ENCODE data around the gene SH2B3.
A peak's percentile ranks its signal among the peaks of the same experiment; 100 is the strongest.
"Not testable (repeated sequence)": the region's sequence is repeated elsewhere in the genome, so short reads cannot be mapped to it uniquely, and the experiment has no call there.

SH2B3 gene

DNA sequence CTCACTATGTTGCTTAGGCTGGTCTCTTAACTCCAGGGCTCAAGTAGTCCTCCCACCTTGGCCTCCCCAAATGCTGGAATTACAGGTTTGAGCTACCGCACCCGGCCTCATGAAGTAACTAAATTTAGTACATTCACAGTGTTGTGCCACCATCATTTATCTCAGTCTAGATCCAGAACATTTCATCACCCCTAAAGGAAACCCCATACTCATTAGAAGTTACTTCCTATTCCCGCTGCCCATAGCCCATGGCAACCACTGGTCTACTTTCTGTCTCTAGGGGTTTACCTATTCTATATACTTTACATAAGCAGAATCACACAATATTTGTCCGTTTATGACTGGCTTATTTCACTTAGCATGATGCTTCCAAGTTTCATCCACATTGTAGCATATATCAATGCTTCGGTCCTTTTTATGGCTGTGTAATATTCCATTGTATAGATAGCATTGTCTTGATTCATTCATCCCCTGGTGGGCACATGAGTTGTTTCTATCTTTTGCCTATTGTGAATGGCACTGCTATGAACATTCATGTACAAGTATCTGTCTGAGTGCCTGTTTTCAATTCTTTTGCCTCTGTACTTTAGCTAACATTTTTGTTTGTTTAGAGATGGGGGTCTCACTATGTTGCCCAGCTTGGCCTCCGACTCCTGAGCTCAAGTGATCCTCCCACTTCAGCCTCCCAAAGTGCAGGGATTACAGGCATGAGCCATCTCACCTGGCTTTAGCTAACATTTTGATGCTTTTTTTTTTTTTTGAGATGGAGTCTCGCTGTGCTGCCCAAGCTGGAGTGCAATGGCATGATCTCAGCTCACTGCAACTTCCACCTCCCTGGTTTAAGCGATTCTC is 10.2 kb upstream of the SH2B3 start:
- Mint-ChIP-seq H3K27me3 (no peaks in the 10 kb centered on the region), H3K27ac (no peak overlapping the region), H3K36me3 (ENCODE audit: insufficient read depth) (no peaks in the 10 kb centered on the region), H3K9me3 (no peaks in the 10 kb centered on the region), H3K4me3 (no peak overlapping the region), H3K4me1 (ENCODE audit: low read depth in 2 of 2) (peaks cover 4 to 13% of the 10 kb centered on the region in 2 donors)
- no peak for ATAC-seq (replicated peaks)
- no peak for DNase-seq

DNA sequence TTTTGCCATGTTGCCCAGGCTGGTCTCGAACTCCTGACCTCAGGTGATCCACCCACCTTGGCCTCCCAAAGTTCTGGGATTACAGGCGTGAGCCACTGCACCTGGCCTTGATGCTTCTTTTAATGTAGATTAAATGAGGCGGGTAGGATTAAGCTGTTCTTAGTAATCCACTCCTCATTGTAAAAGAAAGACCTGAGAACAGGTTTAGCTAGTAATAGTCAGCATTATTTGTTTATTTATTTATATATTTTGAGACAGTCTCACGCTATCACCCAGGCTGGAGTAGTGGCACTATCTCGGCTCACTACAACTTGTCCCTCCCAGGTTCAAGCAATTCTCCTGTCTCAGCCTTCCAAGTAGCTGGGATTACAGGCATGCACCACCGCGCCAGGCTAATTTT is 9.5 kb upstream of the SH2B3 start:
- not testable (repeated sequence) for H3K36me3 Mint-ChIP-seq (ENCODE audit: insufficient read depth); H3K4me3 Mint-ChIP-seq; H3K27ac Mint-ChIP-seq; H3K27me3 Mint-ChIP-seq; ATAC-seq (replicated peaks); H3K9me3 Mint-ChIP-seq; DNase-seq
- peaks cover 4 to 16% of the 10 kb centered on the region in 2 donors for H3K4me1 Mint-ChIP-seq (ENCODE audit: low read depth in 2 of 2)

DNA sequence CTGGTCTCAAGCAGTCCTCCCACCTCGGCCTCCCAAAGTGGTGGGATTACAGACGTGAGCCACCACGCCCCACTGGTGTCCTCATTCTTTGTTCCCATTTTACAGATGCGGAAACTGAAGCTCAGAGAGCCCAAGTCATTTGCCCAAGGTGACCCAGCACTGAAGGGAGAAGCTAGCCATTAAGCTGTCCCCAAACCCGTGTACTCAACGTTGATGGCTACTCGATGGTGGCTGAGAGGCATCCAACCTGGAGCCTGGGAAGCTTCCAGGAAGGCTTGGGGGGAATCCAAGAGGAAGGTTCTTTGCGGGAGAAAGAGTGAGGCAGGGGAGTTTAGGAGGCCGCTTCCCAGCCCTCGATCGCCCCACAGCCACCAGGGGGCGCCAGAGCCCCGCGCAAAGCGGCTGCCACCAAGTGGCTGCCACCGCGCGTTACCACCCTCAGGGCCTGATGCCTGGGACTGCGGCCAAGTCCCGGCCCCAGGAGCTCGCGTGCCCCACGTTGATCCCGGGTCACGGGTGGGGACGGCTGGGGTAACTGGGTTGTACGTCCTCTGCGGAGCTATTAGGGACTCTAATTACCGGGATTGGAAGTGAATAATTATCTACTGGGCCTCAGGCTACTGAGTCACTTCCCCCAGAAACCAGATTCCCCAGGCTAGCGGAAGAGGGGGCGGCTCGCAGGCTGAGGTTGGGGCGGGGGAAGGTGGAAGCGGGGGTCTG is 8.8 kb upstream of the SH2B3 start:
- Mint-ChIP-seq H3K27ac (peak overlapping the region; percentile 75 to 79), H3K4me3 (peak overlapping the region; percentile 81 to 85), H3K9me3 (no peaks in the 10 kb centered on the region), H3K4me1 (ENCODE audit: low read depth in 2 of 2) (peaks cover 4 to 16% of the 10 kb centered on the region in 2 donors), H3K36me3 (ENCODE audit: insufficient read depth) (peaks cover 4% of the 10 kb centered on the region), H3K27me3 (no peaks in the 10 kb centered on the region)
- peak; percentile 86 to 88 (median 87) for DNase-seq
- ATAC-seq (replicated peaks), result peak; percentile 95

DNA sequence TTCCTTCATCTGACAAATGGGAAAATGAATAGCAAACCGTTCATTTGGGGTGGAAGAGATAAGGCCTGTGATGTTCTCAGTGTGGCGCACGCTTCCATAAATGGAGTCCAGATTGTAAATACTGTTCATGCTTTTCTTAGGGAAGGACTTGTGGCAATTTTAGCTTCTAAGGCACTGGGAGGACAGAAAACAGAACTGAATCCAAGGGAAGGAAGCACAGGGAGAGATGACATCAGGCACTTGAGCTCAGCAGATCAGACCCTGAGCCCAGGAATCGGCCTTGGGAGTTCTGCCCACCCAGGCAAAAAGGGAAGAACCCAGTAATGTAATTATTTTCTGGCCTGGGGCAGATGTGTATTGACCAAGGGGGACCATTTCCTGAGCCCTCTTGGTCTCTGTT is 7.2 kb upstream of the SH2B3 start:
- H3K27ac Mint-ChIP-seq, result no peak overlapping the region
- no peak for ATAC-seq (replicated peaks)
- peaks cover 13 to 24% of the 10 kb centered on the region in 2 donors for H3K4me1 Mint-ChIP-seq (ENCODE audit: low read depth in 2 of 2)
- H3K27me3 Mint-ChIP-seq, result no peaks in the 10 kb centered on the region
- H3K4me3 Mint-ChIP-seq, result no peak overlapping the region
- DNase-seq, result no peak
- H3K36me3 Mint-ChIP-seq (ENCODE audit: insufficient read depth), result peaks cover 14% of the 10 kb centered on the region
- no peaks in the 10 kb centered on the region for H3K9me3 Mint-ChIP-seq

DNA sequence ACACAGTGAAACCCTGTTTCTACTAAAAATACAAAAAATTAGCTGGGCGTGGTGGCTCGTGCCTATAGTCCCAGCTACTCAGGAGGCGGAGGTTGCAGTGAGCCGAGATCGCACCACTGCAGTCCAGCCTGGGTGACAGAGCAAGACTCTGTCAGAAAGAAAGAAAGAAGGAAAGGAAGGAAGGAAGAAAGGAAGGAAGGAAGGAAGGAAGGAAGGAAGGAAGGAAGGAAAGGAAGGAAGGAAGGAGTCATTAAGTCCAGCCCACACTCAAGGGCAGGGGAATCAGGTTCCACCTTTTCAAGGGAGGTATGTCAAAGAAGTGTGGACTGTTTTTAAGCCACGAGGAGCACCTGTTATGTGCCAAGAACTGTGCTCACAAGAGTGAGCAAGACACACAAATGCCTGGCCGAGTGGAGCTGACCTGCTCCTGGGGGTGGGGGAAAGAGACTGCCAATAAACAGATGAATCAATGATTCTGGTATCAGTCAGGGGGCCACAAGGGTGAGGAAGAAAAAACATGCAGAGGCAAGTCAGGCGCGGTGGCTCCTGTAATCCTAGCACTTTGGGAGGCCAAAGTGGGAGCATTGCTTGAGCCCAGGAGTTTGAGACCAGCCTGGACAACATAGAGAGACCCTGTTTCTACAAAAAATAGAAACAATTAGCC is 5.8 kb upstream of the SH2B3 start:
- not testable (repeated sequence) for H3K4me3 Mint-ChIP-seq; ATAC-seq (replicated peaks); H3K27me3 Mint-ChIP-seq; H3K9me3 Mint-ChIP-seq; DNase-seq
- H3K4me1 Mint-ChIP-seq (ENCODE audit: low read depth in 2 of 2), result peaks cover 27 to 37% of the 10 kb centered on the region in 2 donors
- peak overlapping the region in 1 of 2 donors; percentile 72 for H3K27ac Mint-ChIP-seq
- H3K36me3 Mint-ChIP-seq (ENCODE audit: insufficient read depth), result peaks cover 20% of the 10 kb centered on the region

DNA sequence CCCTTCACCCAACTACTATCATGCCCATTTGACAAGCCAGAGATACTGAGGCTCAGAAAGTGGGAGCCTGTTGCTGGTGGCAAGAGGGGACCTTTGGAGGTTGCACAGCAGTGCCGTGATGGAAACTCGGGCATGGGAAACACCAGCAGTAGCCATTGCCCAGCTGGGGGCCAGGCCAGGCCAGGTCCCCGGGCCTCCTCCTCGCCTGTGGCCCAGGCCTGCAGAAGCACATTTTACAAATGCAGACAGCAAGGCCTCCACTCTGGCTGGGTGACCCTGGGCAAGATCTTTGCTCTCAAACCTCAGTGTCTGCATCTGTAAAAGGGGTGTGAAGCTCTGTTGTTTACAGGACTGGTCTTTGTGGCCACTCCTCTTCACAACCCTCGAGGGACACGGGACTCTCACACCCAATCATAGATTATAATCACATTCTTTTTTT is 4.5 kb upstream of the SH2B3 start:
- DNase-seq (no peak), ATAC-seq (replicated peaks) (no peak)
- H3K27me3 Mint-ChIP-seq, result no peaks in the 10 kb centered on the region
- H3K27ac Mint-ChIP-seq, result peak overlapping the region in 1 of 2 donors; percentile 72
- H3K36me3 Mint-ChIP-seq (ENCODE audit: insufficient read depth), result peaks cover 23% of the 10 kb centered on the region
- H3K4me3 Mint-ChIP-seq, result no peak overlapping the region
- peaks cover 31 to 38% of the 10 kb centered on the region in 2 donors for H3K4me1 Mint-ChIP-seq (ENCODE audit: low read depth in 2 of 2)
- no peaks in the 10 kb centered on the region for H3K9me3 Mint-ChIP-seq

DNA sequence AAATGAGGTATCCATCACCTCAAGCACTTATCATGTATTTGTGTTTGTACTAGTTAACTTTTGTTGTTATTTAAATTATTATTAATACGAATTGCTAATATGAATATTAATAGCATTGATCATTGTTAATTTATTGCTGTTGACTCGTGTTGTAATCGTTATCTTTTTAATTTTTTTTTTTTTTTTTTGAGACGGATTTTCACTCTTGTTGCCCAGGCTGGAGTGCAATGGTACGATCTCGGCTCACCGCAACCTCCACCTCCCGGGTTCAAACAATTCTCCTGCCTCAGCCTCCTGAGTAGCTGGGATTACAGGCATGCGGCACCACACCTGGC is 3.3 kb upstream of the SH2B3 start:
- not testable (repeated sequence) for DNase-seq; H3K27me3 Mint-ChIP-seq; H3K9me3 Mint-ChIP-seq; ATAC-seq (replicated peaks); H3K27ac Mint-ChIP-seq
- Mint-ChIP-seq H3K4me1 (ENCODE audit: low read depth in 2 of 2) (peaks cover 34 to 36% of the 10 kb centered on the region in 2 donors), H3K4me3 (peak overlapping the region; percentile 87 to 94), H3K36me3 (ENCODE audit: insufficient read depth) (peaks cover 32% of the 10 kb centered on the region)

DNA sequence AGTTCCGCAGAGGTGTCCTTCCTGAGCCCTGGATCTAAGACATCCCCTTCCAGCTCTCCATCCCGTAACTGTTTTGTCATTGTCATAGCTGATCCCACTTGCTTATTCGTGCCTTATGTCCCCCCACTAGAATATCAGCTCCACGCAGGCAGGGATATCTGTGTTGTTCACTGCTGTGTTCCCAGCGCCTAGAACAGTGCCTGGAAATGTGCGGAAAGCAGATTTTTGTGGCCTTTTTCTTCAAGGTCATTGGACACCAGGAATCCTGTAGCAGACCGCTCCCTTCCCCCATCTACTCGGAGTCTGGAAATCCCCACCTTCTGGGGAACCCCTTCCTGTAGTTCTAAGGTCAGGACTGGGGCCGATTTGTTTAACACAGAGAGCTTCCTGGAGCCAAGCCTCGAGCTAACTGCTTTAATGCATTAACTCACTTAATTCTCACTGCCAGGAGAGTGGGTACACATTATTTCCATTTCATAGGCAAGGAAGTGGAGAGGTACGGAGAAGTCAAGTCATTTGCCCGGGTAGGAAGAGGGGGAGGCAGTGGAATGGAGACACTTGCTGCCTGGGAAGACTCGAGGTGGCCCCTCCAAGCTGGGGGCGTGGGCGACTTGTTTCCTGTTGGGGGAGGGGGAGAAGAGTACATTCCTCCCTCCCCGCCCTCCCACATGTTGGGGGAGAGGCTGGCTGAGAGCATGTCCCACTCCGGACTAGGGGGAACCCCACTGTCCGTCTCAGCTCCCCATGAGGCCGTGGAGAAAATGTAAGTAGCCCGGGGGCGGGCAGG is 1.2 kb upstream of the SH2B3 start:
- ATAC-seq (replicated peaks) (no peak), DNase-seq (no peak)
- Mint-ChIP-seq H3K9me3 (no peaks in the 10 kb centered on the region), H3K27me3 (no peaks in the 10 kb centered on the region), H3K36me3 (ENCODE audit: insufficient read depth) (peaks cover 41% of the 10 kb centered on the region), H3K4me1 (ENCODE audit: low read depth in 2 of 2) (peaks cover 52 to 54% of the 10 kb centered on the region in 2 donors), H3K27ac (peak overlapping the region; percentile 84 to 95), H3K4me3 (peak overlapping the region; percentile 87 to 94)

DNA sequence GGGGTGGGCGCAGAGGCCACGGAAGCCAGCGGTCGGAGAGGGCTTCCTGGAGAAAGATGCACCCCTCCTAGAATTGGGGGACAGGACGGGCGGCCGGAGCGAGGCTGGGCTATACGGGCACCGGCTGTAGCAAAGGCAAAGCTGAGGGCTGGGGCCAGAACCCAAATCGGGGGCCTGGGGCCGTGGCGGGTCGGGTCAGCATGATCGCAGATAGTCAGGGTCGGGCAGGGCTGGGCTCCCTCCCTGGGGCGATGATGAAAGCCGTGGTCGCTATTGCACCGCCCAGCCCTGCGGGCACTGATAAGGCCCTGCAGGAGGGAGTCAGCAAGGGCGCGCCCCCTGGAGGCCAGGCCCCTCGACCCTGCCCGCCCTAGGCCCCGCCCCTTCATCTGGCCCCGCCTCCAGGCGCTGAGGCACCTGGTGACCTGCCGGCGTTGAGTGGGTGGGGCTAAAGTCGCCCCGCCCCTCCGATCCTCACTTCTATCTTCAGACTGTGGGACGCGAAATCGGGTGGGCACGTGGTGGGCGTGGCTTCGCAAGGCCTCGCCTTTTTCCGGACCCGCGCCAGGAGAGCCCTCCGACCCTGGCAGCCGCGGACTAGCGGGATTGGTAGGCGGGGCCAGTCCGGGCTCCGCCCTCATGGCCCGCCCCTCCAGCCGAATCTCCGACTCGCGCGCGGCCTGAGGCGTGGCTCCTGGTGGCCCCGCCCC is 419 bp upstream of the SH2B3 start:
- peak overlapping the region; percentile 87 to 94 for H3K4me3 Mint-ChIP-seq
- H3K4me1 Mint-ChIP-seq (ENCODE audit: low read depth in 2 of 2), result peaks cover 57 to 58% of the 10 kb centered on the region in 2 donors
- H3K9me3 Mint-ChIP-seq, result no peaks in the 10 kb centered on the region
- DNase-seq, result peak; percentile 96 to 98 (median 97)
- ATAC-seq (replicated peaks), result peak; percentile 64
- H3K36me3 Mint-ChIP-seq (ENCODE audit: insufficient read depth), result peaks cover 44% of the 10 kb centered on the region
- H3K27me3 Mint-ChIP-seq, result no peaks in the 10 kb centered on the region
- H3K27ac Mint-ChIP-seq, result peak overlapping the region; percentile 84 to 95

DNA sequence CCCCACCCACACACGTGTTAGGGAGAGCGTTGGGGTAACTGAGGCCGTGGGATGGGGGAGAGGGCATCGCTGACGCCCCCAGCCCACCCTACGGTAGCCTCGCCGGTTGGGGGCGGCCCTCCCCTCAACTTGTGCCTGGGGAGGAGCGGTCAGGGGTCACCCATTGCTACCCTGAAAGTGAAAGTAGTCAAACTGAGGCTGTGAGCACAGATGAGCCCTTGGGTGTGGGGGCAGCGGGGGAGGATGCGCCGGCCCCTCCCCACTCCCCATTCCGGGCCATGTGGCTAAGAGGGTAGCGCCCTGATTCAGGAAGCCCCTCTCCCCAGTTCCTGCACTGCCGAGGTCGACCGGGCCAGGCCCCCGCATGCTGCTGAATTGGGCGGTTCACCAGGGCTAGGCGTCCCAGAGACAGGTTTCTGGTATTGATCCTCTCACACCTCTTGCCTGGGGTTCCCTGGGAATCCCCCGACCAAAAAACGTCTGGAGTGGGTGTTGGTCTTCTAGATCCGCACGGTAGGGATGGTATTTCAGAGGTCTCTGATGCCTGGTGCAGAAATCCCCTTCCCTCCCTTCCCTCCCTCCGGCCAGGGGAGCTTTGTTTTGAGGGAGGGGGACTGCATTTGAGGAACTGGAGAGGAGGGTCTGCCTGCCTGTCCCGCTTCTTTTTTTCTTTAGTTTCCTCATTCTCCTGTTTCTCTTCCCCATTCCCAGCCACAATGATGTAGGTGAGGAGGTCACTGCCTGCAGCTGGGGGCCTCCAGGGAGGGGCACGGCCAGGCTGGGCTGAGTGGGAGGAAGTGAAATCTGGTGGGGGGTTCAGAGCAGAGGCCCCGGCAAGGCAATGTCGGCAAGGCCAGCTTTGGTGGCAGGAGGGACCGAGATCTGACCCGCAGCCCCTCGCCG is 1.0 kb downstream of the SH2B3 start:
- Mint-ChIP-seq H3K36me3 (ENCODE audit: insufficient read depth) (peaks cover 40% of the 10 kb centered on the region), H3K27me3 (no peaks in the 10 kb centered on the region), H3K4me3 (peak overlapping the region; percentile 87 to 92), H3K4me1 (ENCODE audit: low read depth in 2 of 2) (peaks cover 60 to 69% of the 10 kb centered on the region in 2 donors), H3K9me3 (no peaks in the 10 kb centered on the region), H3K27ac (peak overlapping the region; percentile 88 to 96)
- DNase-seq (peak in 2 of 3 experiments; percentile 32 to 41), ATAC-seq (replicated peaks) (peak; percentile 3)

DNA sequence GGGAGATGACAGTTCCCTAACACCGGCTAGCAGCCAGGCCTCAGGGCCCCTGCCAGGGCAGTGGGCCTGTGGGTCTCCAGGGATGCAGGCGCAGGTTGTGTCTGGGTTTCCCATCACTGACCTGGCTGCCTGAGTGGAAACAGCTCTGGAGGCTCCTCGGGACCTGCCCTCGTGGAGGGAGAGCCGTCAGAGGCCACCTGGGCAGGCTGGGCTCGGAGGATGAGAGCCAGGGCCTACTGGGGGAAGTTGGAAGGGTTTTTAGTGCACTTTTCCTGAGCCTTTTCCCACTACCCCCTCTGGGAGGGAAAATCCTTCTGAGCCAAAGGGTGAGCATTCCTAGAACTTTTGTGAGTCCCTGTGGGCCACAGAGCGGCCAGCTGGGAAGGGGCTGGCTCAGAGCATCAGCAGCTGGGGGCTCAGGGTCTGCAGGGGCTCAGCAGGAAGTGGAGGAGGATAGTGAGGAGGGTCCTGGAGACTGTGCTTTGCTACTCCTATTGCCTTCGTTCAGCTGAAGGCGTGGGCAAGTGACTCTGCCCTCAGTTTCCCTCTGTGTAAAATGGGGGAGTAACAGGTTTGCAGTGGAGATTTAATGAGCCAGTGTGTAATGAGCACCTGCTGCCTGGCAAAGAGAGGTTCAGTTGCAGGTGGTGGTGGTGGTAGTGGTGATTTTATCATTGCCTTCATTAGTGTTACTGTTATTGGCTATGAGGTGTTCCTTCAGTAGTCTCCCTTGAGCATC is 1.8 kb downstream of the SH2B3 start:
- Mint-ChIP-seq H3K27me3 (no peaks in the 10 kb centered on the region), H3K4me3 (peak overlapping the region; percentile 87 to 92), H3K4me1 (ENCODE audit: low read depth in 2 of 2) (peaks cover 68 to 77% of the 10 kb centered on the region in 2 donors), H3K27ac (peak overlapping the region; percentile 88 to 96), H3K9me3 (no peaks in the 10 kb centered on the region), H3K36me3 (ENCODE audit: insufficient read depth) (peaks cover 42% of the 10 kb centered on the region)
- DNase-seq (no peak), ATAC-seq (replicated peaks) (no peak)

All from effector memory CD8-positive, alpha-beta T cell (primary cell).